SHP77 (cell line): ENCODE data around the gene THAP8.

ENCODE experiments used
- DNase-seq, 2 experiments: peaks; one replicate each; lab custom pipeline; 2025; lab: John Stamatoyannopoulos, UW

Gene THAP8

GRCh38 chr19:36030264-36031148 lies 23.6 kb downstream of the THAP8 start:
- no peak for DNase-seq

GRCh38 chr19:36028313-36029041 lies 25.6 kb downstream of the THAP8 start:
- no peak for DNase-seq

- DNase-seq = no peak
Observed at GRCh38 chr19:36027696-36028095, 26.4 kb downstream of the THAP8 start.

GRCh38 chr19:36026091-36026876 lies 27.8 kb downstream of the THAP8 start:
- DNase-seq = no peak

- DNase-seq = no peak
Observed at GRCh38 chr19:36025541-36025940, 28.5 kb downstream of the THAP8 start.

GRCh38 chr19:36023432-36023831 lies 30.7 kb downstream of the THAP8 start:
- no peak for DNase-seq

- no peak for DNase-seq
Observed at GRCh38 chr19:36019061-36019670, 34.9 kb downstream of the THAP8 start.

GRCh38 chr19:36014012-36014924 lies 39.8 kb downstream of the THAP8 start, which contains the start of gene ALKBH6:
ALKBH6 (minus strand) TSS chr19:36014213; CDS start chr19:36013397, 816 bp downstream.
- peak; percentile 99 for DNase-seq

- DNase-seq = no peak
Observed at GRCh38 chr19:36013280-36014011, 40.6 kb downstream of the THAP8 start.

- no peak for DNase-seq
Observed at GRCh38 chr19:36010402-36010801, 43.7 kb downstream of the THAP8 start.

GRCh38 chr19:36009633-36010379 lies 44.3 kb downstream of the THAP8 start:
- DNase-seq = no peak

GRCh38 chr19:36009220-36009619 lies 44.9 kb downstream of the THAP8 start:
- DNase-seq = peak; percentile 47 to 71

- DNase-seq = no peak
Observed at GRCh38 chr19:36008336-36008978, 45.6 kb downstream of the THAP8 start, which contains the start of gene SYNE4. SYNE4 (minus strand) TSS chr19:36008813; CDS start chr19:36008681, 132 bp downstream.

- DNase-seq = no peak
Observed at GRCh38 chr19:36006955-36007354, 47.1 kb downstream of the THAP8 start.

GRCh38 chr19:36003284-36003683 lies 50.8 kb downstream of the THAP8 start:
- no peak for DNase-seq

GRCh38 chr19:36001605-36002004 lies 52.5 kb downstream of the THAP8 start:
- no peak for DNase-seq

GRCh38 chr19:35996777-35997176 lies 57.3 kb downstream of the THAP8 start:
- DNase-seq = no peak
